Tibial artery (tissue), 4 donors: ENCODE results near the gene TNS1.
A peak's percentile ranks its signal among the peaks of the same experiment; 100 is the strongest.

Experiments used
- DNase-seq, 2 donors: peaks; one replicate each; pipeline ENCODE4 v3.0.0-alpha.2; 2019
- H3K27ac ChIP-seq, 2 donors: fragments of 200-600 bp; sonication (generic) in 1 of 2; 1 replicate in 1 of 2; 2 replicates in 1 of 2; pipeline ENCODE4 v1.5.1; 2018 to 2019; ENCODE audit warnings: mild to moderate bottlenecking in 1 of 2
- H3K27me3 ChIP-seq, 2 donors: fragments of 200-600 bp; sonication (generic) in 1 of 2; one replicate each; pipeline versions ENCODE4 v1.5.1 to v1.6.0; 2016 to 2019
- H3K36me3 ChIP-seq, 3 donors: fragments of 200-600 bp; sonication (generic) in 2 of 3; one replicate each; pipeline ENCODE4 v1.5.1; 2016 to 2019; ENCODE audit warnings: mild to moderate bottlenecking in 2 of 3
- H3K4me1 ChIP-seq, 4 donors: fragments of 200-600 bp; sonication (generic) in 2 of 4; 1 replicate in 3 of 4; 2 replicates in 1 of 4; pipeline ENCODE4 v1.5.1; 2016 to 2019
- H3K4me3 ChIP-seq, 2 donors: fragments of 200-600 bp; sonication (generic) in 1 of 2; 1 replicate in 1 of 2; 2 replicates in 1 of 2; pipeline ENCODE4 v1.5.1; 2018 to 2019; ENCODE audit warnings: mild to moderate bottlenecking in 2 of 2
- H3K9me3 ChIP-seq, 3 donors: fragments of 200-600 bp; sonication (generic) in 1 of 3; one replicate each; pipeline ENCODE4 v1.5.1; 2016 to 2019
- intact Hi-C: fragments of 100-400 bp; cut with DNase I; formaldehyde crosslinking; loops from one replicate; pipeline ENCODE4 v1.15.0; 2023; ENCODE audit warnings: low total_unique reads
- TF ChIP-seq, protein P1 (sequence below), 2 experiments: fragments of 200-600 bp in 1 of 2; fragments of 450-650 bp in 1 of 2; IDR thresholded peaks; one replicate each; pipeline ENCODE4 v1.5.1; 2017 to 2019; ENCODE audit warnings: antibody characterized with exemption in 2 of 2, mild to moderate bottlenecking in 1 of 2, moderate library complexity in 1 of 2

The TNS1 gene

DNA sequence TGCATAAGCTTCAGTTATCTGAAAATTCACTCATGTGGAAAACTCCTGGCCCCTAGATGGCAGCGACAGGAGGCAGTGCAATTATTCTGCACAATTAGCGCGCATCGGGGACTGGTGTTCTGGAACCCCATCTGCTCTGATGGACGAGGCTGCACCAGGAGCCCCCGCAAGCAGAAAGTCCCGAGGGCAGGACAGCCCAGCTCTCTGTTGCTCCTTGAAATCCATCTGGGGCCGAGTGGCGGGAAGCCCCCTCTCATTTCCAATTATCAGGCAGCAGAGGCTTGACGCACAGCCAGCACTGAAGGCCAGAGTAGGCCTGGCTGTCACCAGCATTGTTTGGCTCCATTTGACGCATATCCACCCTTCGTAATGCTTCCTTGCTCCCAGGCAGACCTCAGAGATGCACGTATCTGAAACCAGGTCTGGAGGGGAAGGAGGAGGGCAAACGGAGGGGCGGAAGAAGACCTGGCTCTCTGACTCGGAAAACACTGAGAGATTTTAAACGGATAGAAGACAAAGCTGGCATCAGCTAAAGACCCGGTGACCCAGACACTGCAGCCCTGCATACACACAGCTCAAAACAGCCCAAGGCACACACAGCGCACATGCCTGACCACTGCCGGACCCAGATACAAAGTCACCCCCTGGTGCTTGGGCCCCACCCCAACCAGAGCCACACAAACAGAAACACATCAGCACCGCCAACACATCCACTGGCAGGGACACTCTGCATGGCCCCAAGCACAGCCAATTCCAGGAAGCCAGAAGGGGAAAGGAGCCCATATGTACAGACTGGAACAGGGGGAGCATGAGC, 69.8 kb downstream of the TNS1 start:
- TF ChIP-seq, protein P1, sequence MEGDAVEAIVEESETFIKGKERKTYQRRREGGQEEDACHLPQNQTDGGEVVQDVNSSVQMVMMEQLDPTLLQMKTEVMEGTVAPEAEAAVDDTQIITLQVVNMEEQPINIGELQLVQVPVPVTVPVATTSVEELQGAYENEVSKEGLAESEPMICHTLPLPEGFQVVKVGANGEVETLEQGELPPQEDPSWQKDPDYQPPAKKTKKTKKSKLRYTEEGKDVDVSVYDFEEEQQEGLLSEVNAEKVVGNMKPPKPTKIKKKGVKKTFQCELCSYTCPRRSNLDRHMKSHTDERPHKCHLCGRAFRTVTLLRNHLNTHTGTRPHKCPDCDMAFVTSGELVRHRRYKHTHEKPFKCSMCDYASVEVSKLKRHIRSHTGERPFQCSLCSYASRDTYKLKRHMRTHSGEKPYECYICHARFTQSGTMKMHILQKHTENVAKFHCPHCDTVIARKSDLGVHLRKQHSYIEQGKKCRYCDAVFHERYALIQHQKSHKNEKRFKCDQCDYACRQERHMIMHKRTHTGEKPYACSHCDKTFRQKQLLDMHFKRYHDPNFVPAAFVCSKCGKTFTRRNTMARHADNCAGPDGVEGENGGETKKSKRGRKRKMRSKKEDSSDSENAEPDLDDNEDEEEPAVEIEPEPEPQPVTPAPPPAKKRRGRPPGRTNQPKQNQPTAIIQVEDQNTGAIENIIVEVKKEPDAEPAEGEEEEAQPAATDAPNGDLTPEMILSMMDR (IDR thresholded peaks at IDR 0.05), result peak in 1 of 2 experiments; percentile 7
- no peaks in the 10 kb centered on the region for H3K27me3 ChIP-seq
- peaks cover under 1 to 100% (median 98%) of the 10 kb centered on the region in 4 donors for H3K4me1 ChIP-seq
- DNase-seq, result peak in 1 of 2 donors; percentile 66
- H3K4me3 ChIP-seq, result peak overlapping the region; percentile 83 to 89
- intact Hi-C loops, result loop anchor here (5.0 kb wide), 1 partner anchor 36 kb away; no protein-coding TSS in a partner anchor
- no peaks in the 10 kb centered on the region for H3K9me3 ChIP-seq
- peak overlapping the region; percentile 95 to 98 for H3K27ac ChIP-seq
- H3K36me3 ChIP-seq, result peaks cover 9 to 26% (median 23%) of the 10 kb centered on the region in 3 donors

DNA sequence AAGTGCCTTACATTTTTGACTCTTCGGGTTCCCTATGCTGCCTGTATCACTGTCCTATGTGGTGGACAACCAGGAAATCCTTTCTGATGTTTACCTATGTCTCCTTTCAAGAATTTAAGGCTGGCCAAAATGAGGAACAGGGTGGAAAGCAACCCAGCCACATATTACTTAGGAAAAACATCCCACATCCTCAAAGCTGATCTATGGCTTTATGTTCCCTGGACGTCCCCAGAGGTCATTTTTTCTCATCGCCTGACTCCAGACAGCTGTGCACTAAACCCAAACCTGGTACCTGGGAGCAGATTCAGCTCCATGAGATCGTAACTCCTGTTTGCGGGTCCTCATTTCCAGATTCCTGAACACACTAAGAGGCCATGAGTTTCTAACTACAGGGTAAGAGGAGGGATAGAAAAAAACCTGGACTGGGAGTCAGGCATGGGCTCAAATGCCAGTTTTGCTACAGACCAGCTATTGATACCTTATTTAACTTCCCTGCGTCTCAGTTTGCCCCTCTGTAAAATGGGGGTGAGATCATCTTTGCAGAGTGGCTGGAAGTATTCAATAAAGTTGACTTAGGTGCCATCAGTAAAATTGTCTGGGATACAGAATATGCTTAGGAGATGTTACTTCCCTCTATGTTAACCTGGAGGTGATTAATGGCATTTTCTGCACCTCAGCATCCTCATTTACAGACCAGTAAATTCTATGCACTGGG, 70.8 kb downstream of the TNS1 start:
- Histone ChIP-seq H3K4me1 (peaks cover 9 to 100% (median 98%) of the 10 kb centered on the region in 4 donors), H3K36me3 (peaks cover 4 to 23% (median 20%) of the 10 kb centered on the region in 3 donors), H3K4me3 (peak overlapping the region; percentile 83 to 89), H3K9me3 (no peaks in the 10 kb centered on the region), H3K27me3 (no peaks in the 10 kb centered on the region), H3K27ac (peak overlapping the region; percentile 95 to 98)
- DNase-seq, result no peak
- TF ChIP-seq, protein P1 (IDR thresholded peaks at IDR 0.05), result no peak
- intact Hi-C loops, result loop anchor here (5.0 kb wide), 1 partner anchor 35 kb away; no protein-coding TSS in a partner anchor

DNA sequence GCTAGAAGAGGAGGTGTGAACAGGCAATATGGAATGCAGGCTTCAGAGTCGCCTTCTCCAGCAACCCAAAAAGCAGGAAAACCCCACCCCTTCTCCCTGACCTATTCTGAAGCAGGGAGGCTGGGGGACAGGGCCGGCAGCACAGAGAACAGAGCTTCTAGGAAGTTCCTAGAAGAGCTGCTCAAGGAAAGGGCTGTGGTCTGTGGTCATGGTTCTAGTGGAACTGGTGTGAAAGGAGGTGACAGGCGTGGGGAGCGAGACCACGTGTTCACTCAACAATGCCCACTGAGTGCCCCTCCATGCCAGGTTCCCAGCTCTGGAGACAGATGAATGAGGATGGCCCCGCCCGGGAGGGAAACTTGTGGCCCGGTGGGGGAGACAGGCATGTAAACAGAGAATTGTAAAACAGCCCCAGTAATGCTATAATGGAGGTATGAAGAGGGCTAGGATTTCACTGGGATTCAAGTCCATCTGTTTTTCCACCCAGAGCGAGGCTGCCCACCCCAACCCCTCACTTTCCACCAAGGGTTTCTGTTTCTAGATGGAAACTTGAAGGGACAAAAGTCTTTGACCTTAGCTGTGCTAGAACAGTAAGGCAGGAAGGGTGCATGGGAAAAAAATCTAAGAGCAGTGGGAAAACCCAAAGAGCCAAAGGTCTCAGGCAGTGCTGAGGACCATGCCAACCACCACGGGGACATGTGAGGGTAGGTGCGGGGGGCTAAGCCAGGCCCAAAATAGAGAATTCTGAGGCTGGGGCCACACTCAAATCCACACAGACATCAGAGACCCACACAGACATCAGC, 71.8 kb downstream of the TNS1 start:
- Histone ChIP-seq H3K9me3 (no peaks in the 10 kb centered on the region), H3K4me3 (peak overlapping the region; percentile 31 to 83), H3K27ac (peak overlapping the region; percentile 95 to 98), H3K27me3 (no peaks in the 10 kb centered on the region), H3K4me1 (peaks cover 14 to 100% (median 98%) of the 10 kb centered on the region in 4 donors), H3K36me3 (peaks cover 4 to 28% (median 13%) of the 10 kb centered on the region in 3 donors)
- TF ChIP-seq, protein P1 (IDR thresholded peaks at IDR 0.05), result no peak
- intact Hi-C loops, result loop anchor here (5.0 kb wide), 1 partner anchor 34 kb away; no protein-coding TSS in a partner anchor
- no peak for DNase-seq

DNA sequence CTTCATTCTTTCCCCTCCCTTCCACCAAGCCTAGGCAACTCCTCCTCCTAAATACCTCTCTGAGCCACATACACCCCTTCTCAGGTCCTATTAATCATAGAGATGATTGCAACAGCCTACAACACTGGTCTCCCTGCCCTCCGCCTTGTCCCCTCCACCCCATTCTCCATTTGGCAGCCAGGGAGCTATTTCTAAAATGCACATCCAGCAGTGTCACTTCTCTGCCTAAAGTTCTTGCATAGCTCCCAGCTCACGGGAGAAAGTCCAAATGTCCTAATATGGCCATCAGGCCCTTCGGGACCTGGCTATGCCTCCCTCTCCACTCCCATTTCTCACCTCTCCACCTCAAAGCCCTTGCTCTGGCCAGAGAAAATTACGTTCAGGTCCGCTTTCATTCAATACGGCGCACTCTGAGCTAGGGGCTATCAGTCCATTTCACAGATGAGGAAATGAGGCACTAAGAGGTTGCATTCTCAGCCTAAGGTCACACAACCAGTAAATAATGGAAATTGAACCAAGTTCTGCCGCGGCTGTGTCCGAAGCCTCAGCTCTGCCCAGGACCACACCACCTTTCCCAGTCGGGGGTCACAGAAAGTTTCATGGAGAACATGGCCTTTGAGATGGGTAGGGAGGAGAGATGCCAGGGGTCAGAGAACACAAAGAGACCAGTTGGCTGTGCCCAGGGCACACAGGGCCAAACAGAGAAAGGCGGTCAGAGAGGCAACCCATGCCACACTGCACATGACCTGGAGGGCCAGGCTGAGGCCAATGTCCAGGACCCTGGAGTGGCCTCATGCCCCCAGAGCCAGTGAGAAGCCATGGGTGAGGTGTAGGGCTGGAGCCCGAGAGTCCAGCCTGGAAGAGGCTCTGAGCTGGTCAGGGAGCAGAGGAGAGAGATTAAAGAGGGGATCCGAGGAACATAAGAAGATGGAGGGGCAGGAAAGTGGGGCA, 72.8 kb downstream of the TNS1 start:
- Histone ChIP-seq H3K27me3 (no peaks in the 10 kb centered on the region), H3K9me3 (no peaks in the 10 kb centered on the region), H3K4me1 (peaks cover 14 to 100% (median 98%) of the 10 kb centered on the region in 4 donors), H3K36me3 (peaks cover under 1 to 29% (median 11%) of the 10 kb centered on the region in 3 donors), H3K4me3 (peak overlapping the region; percentile 31 to 83), H3K27ac (peak overlapping the region; percentile 95 to 98)
- TF ChIP-seq, protein P1 (IDR thresholded peaks at IDR 0.05), result no peak
- peak; percentile 86 to 96 for DNase-seq
- intact Hi-C loops, result loop anchor here (5.0 kb wide), 1 partner anchor 33 kb away; no protein-coding TSS in a partner anchor
